ENCODE data around the gene ZCCHC24.

The ZCCHC24 gene

DNA sequence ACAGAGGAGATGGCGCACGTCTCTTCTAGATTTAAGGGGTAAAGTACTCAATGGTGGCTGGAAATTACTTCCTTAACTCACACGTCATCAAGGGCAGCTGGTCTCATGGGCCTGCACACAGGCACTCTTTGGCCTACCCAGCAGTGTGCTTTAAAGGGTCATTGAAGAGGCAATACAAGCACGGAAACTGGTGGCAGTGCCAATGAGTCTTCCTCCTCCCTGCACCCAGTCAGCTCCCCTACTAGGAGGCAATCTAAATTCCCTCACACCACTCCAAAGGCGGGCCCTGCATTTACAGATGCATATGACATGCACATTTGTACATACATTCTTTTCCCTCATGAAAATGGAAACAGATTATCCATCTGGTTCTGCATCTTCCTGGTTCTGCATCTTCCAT is 50.8 kb downstream of the ZCCHC24 start:
- Histone ChIP-seq H3K27me3 (ENCODE audit: insufficient read depth, poor library complexity, severe bottlenecking) (no peaks in the 10 kb centered on the region), H3K9me3 (ENCODE audit: severe bottlenecking) (no peaks in the 10 kb centered on the region), H3K36me3 (ENCODE audit: low read depth) (no peaks in the 10 kb centered on the region), H3K27ac (ENCODE audit: poor library complexity, severe bottlenecking) (no peak overlapping the region), H3K4me3 (ENCODE audit: severe bottlenecking) (no peak overlapping the region), H3K4me1 (ENCODE audit: insufficient read depth, poor library complexity, severe bottlenecking) (no peaks in the 10 kb centered on the region)
- TF ChIP-seq, protein P1, sequence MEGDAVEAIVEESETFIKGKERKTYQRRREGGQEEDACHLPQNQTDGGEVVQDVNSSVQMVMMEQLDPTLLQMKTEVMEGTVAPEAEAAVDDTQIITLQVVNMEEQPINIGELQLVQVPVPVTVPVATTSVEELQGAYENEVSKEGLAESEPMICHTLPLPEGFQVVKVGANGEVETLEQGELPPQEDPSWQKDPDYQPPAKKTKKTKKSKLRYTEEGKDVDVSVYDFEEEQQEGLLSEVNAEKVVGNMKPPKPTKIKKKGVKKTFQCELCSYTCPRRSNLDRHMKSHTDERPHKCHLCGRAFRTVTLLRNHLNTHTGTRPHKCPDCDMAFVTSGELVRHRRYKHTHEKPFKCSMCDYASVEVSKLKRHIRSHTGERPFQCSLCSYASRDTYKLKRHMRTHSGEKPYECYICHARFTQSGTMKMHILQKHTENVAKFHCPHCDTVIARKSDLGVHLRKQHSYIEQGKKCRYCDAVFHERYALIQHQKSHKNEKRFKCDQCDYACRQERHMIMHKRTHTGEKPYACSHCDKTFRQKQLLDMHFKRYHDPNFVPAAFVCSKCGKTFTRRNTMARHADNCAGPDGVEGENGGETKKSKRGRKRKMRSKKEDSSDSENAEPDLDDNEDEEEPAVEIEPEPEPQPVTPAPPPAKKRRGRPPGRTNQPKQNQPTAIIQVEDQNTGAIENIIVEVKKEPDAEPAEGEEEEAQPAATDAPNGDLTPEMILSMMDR (IDR thresholded peaks at IDR 0.05; ENCODE audit: poor library complexity, severe bottlenecking): no peak
- no peak for ATAC-seq (ENCODE audit: low read depth)
- DNase-seq (ENCODE audit: low spot score): no peak

DNA sequence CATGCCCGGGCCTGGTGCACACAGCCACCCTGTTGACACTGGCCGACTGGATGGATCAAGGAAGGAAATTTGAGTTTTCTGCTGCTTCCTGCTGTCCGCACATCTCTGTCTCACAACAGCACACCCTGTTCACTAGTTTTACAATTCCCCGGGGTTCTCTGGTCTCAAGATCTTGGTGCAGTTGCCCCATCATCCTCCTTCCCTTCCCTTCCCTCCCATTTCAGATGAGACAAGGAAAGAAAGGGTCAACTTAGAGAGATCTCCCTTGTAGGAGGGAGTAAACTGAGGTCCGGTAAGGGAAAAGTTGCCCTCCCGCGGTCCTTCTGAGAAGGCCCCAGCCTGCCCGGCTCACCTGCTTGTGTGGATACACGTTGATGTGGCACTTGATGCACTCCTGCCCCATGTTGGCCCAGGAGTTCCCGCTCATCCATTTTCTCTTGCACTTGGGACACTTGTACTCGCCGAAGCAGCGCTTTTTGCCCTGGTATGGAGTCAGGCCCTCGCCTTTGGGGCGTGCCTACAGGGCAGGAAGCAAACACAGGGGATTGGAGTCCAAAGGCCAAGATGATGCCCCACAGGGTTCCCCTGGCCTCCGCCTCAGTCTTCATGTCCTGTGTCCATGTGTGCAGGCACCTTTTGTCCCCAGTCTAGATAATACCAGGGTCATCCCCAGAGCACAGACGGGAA is 51.4 kb downstream of the ZCCHC24 start:
- Histone ChIP-seq H3K36me3 (ENCODE audit: low read depth) (no peaks in the 10 kb centered on the region), H3K4me3 (ENCODE audit: severe bottlenecking) (no peak overlapping the region), H3K4me1 (ENCODE audit: insufficient read depth, poor library complexity, severe bottlenecking) (no peaks in the 10 kb centered on the region), H3K9me3 (ENCODE audit: severe bottlenecking) (no peaks in the 10 kb centered on the region), H3K27ac (ENCODE audit: poor library complexity, severe bottlenecking) (no peak overlapping the region), H3K27me3 (ENCODE audit: insufficient read depth, poor library complexity, severe bottlenecking) (no peaks in the 10 kb centered on the region)
- ATAC-seq (ENCODE audit: low read depth): no peak
- no peak for DNase-seq (ENCODE audit: low spot score)
- TF ChIP-seq, protein P1 (IDR thresholded peaks at IDR 0.05; ENCODE audit: poor library complexity, severe bottlenecking): no peak

DNA sequence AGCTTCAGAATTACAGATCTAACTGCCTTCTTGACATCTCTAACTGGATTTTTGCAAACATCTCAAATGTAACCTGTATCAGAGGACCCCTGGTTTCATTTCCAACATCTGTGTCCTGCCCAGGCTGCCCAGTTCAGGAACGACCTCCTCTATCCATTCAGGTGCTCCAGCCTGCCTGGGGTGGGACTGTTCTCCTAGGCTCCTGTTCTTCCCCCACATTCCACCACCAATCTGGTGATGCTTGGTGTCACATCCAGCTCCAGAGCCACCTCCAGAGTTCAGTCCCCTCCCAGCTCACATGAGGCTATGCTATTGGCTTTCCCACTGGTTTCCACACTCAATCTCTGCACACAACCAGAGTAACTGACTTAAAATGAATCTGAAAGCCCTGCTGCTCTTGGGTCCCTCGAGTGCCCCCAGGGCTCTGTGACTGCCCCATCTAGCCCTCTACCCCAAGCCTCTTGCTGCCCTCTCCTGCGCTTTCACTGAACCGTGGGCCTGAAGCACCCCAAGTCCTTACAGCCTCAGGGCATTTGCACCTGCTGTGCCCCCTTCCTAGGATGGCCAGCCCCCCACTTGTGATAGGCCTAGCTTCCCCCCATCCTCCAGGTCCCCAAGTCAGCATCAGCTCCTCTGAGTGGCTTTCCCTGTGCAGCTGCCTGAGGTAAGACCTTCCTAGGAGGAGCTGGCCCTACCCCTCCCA is 52.1 kb downstream of the ZCCHC24 start:
- Histone ChIP-seq H3K27ac (ENCODE audit: poor library complexity, severe bottlenecking) (no peak overlapping the region), H3K4me1 (ENCODE audit: insufficient read depth, poor library complexity, severe bottlenecking) (no peaks in the 10 kb centered on the region), H3K9me3 (ENCODE audit: severe bottlenecking) (no peaks in the 10 kb centered on the region), H3K4me3 (ENCODE audit: severe bottlenecking) (no peak overlapping the region), H3K36me3 (ENCODE audit: low read depth) (no peaks in the 10 kb centered on the region), H3K27me3 (ENCODE audit: insufficient read depth, poor library complexity, severe bottlenecking) (no peaks in the 10 kb centered on the region)
- TF ChIP-seq, protein P1 (IDR thresholded peaks at IDR 0.05; ENCODE audit: poor library complexity, severe bottlenecking): no peak
- DNase-seq (ENCODE audit: low spot score) (no peak), ATAC-seq (ENCODE audit: low read depth) (no peak)

DNA sequence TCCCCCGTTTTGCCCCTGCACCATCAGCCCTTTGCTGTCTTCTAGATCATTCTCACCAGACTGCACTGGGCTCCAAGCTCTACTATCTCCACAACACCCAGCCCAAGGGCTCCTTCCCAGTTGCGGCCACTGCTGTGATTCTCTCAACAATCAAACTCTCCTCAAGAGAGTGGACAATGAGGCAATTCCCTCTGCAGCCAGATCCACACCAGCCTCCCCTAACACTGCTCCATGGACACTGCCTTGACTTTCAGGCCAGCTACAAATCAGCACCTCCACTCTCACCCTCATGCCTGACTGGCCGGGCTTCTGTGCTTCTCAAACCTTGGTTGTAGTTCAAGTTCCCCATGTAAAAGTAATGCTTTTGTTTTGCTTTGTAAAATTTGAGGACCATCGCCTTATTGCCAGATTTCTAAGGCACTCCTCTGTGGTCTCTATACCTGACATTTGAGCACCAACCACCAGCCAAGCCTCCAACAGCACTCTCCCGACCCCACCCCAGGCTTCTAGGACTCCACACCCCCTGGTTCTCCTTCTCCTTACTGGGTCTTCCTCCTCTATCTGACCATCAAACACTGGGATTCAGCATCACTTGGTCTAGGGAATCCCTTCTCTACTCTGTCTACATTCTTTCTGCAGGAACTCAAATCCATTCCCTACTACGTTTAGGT is 52.8 kb downstream of the ZCCHC24 start:
- DNase-seq (ENCODE audit: low spot score) (peak; percentile 19), ATAC-seq (ENCODE audit: low read depth) (no peak)
- H3K4me3 ChIP-seq (ENCODE audit: severe bottlenecking): no peak overlapping the region
- H3K27me3 ChIP-seq (ENCODE audit: insufficient read depth, poor library complexity, severe bottlenecking): no peaks in the 10 kb centered on the region
- TF ChIP-seq, protein P1 (IDR thresholded peaks at IDR 0.05; ENCODE audit: poor library complexity, severe bottlenecking): no peak
- H3K36me3 ChIP-seq (ENCODE audit: low read depth): no peaks in the 10 kb centered on the region
- H3K27ac ChIP-seq (ENCODE audit: poor library complexity, severe bottlenecking): no peak overlapping the region
- no peaks in the 10 kb centered on the region for H3K9me3 ChIP-seq (ENCODE audit: severe bottlenecking)
- H3K4me1 ChIP-seq (ENCODE audit: insufficient read depth, poor library complexity, severe bottlenecking): no peaks in the 10 kb centered on the region

Measured in RWPE2 (cell line).